WTC11 (cell line): Measurements from ENCODE around the gene EPHB6. TPM values are rescaled to one million over a fixed set of nuclear protein-coding genes. Genes with fewer than 3 reads are reported as not detected.

Experiments
- E2F1 ChIP-seq: sonication (generic); formaldehyde crosslinking; IDR thresholded peaks from 2 replicates; pipeline ENCODE4 v1.8.0; 2022; ENCODE audit warnings: mild to moderate bottlenecking, missing genetic modification reagents
- ERG ChIP-seq: fragments of 250-450 bp; sonication (Bioruptor Pico); IDR thresholded peaks from 2 replicates; pipeline ENCODE4 v1.8.0; 2021; ENCODE audit warnings: mild to moderate bottlenecking
- GABPB1 ChIP-seq: sonication (generic); formaldehyde crosslinking; IDR thresholded peaks from 2 replicates; pipeline ENCODE4 v1.8.1; 2023; ENCODE audit warnings: mild to moderate bottlenecking, missing genetic modification reagents
- GRHL2 ChIP-seq: fragments of 250-450 bp; sonication (Bioruptor Pico); IDR thresholded peaks from 2 replicates; pipeline ENCODE4 v1.8.0; 2022; ENCODE audit warnings: mild to moderate bottlenecking, moderate library complexity; ENCODE audit not compliant: insufficient replicate concordance, severe bottlenecking
- IRF1 ChIP-seq: sonication (generic); formaldehyde crosslinking; IDR thresholded peaks from 2 replicates; pipeline ENCODE4 v1.8.0; 2023; ENCODE audit warnings: missing genetic modification reagents
- JAZF1 ChIP-seq: fragments of 250-450 bp; sonication (Bioruptor Pico); IDR thresholded peaks from 2 replicates; pipeline ENCODE4 v1.9.0; 2021; ENCODE audit warnings: moderate library complexity, mild to moderate bottlenecking, inconsistent platforms
- JUN ChIP-seq: sonication (generic); formaldehyde crosslinking; IDR thresholded peaks from 2 replicates; pipeline ENCODE4 v1.8.0; 2023; ENCODE audit warnings: mild to moderate bottlenecking, missing genetic modification reagents
- RORB ChIP-seq: fragments of 250-450 bp; sonication (Bioruptor Pico); IDR thresholded peaks from 2 replicates; pipeline ENCODE4 v1.9.0; 2021; ENCODE audit warnings: mild to moderate bottlenecking
- ZNF425 ChIP-seq: fragments of 250-450 bp; sonication (Bioruptor Pico); conservative IDR thresholded peaks from 2 replicates; pipeline ENCODE4 v1.9.0; 2021; ENCODE audit warnings: mild to moderate bottlenecking
- ZSCAN18 ChIP-seq: fragments of 250-450 bp; sonication (Bioruptor Pico); IDR thresholded peaks from 2 replicates; pipeline ENCODE4 v2.1.2; 2022; ENCODE audit warnings: mild to moderate bottlenecking, moderate library complexity
- total RNA-seq: library from RNA; stranded (reverse); gene quantifications from 3 replicates; pipeline ENCODE4 v1.2.3, GENCODE V29; 2021
- TF ChIP-seq, protein P1 (sequence below): sonication (generic); formaldehyde crosslinking; IDR thresholded peaks from 2 replicates; pipeline ENCODE4 v1.8.0; 2022; ENCODE audit warnings: missing genetic modification reagents
- TF ChIP-seq, protein P2 (sequence below): fragments of 250-450 bp; sonication (Bioruptor Pico); IDR thresholded peaks from 2 replicates; pipeline ENCODE4 v1.9.0; 2021; ENCODE audit warnings: mild to moderate bottlenecking, borderline replicate concordance
- TF ChIP-seq, protein P3 (sequence below): sonication (generic); formaldehyde crosslinking; IDR thresholded peaks from 2 replicates; pipeline ENCODE4 v1.8.1; 2022; ENCODE audit warnings: mild to moderate bottlenecking, missing genetic modification reagents, moderate library complexity, borderline replicate concordance

EPHB6 gene
- total RNA-seq, 1 experiment from 2014 or later, result 15.1 TPM

- TF ChIP-seq ZSCAN18 (CRISPR knock-in tag), result no peak
- TF ChIP-seq IRF1 (CRISPR knock-in tag), result no peak
- TF ChIP-seq, protein P1, sequence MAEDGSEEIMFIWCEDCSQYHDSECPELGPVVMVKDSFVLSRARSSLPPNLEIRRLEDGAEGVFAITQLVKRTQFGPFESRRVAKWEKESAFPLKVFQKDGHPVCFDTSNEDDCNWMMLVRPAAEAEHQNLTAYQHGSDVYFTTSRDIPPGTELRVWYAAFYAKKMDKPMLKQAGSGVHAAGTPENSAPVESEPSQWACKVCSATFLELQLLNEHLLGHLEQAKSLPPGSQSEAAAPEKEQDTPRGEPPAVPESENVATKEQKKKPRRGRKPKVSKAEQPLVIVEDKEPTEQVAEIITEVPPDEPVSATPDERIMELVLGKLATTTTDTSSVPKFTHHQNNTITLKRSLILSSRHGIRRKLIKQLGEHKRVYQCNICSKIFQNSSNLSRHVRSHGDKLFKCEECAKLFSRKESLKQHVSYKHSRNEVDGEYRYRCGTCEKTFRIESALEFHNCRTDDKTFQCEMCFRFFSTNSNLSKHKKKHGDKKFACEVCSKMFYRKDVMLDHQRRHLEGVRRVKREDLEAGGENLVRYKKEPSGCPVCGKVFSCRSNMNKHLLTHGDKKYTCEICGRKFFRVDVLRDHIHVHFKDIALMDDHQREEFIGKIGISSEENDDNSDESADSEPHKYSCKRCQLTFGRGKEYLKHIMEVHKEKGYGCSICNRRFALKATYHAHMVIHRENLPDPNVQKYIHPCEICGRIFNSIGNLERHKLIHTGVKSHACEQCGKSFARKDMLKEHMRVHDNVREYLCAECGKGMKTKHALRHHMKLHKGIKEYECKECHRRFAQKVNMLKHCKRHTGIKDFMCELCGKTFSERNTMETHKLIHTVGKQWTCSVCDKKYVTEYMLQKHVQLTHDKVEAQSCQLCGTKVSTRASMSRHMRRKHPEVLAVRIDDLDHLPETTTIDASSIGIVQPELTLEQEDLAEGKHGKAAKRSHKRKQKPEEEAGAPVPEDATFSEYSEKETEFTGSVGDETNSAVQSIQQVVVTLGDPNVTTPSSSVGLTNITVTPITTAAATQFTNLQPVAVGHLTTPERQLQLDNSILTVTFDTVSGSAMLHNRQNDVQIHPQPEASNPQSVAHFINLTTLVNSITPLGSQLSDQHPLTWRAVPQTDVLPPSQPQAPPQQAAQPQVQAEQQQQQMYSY (CRISPR knock-in tag), result no peak
- no peak for TF ChIP-seq GRHL2 (CRISPR knock-in tag)
- no peak for TF ChIP-seq JAZF1 (CRISPR knock-in tag)
- TF ChIP-seq E2F1 (CRISPR knock-in tag), result no peak
- TF ChIP-seq, protein P2, sequence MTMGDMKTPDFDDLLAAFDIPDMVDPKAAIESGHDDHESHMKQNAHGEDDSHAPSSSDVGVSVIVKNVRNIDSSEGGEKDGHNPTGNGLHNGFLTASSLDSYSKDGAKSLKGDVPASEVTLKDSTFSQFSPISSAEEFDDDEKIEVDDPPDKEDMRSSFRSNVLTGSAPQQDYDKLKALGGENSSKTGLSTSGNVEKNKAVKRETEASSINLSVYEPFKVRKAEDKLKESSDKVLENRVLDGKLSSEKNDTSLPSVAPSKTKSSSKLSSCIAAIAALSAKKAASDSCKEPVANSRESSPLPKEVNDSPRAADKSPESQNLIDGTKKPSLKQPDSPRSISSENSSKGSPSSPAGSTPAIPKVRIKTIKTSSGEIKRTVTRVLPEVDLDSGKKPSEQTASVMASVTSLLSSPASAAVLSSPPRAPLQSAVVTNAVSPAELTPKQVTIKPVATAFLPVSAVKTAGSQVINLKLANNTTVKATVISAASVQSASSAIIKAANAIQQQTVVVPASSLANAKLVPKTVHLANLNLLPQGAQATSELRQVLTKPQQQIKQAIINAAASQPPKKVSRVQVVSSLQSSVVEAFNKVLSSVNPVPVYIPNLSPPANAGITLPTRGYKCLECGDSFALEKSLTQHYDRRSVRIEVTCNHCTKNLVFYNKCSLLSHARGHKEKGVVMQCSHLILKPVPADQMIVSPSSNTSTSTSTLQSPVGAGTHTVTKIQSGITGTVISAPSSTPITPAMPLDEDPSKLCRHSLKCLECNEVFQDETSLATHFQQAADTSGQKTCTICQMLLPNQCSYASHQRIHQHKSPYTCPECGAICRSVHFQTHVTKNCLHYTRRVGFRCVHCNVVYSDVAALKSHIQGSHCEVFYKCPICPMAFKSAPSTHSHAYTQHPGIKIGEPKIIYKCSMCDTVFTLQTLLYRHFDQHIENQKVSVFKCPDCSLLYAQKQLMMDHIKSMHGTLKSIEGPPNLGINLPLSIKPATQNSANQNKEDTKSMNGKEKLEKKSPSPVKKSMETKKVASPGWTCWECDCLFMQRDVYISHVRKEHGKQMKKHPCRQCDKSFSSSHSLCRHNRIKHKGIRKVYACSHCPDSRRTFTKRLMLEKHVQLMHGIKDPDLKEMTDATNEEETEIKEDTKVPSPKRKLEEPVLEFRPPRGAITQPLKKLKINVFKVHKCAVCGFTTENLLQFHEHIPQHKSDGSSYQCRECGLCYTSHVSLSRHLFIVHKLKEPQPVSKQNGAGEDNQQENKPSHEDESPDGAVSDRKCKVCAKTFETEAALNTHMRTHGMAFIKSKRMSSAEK (CRISPR knock-in tag), result no peak
- no peak for TF ChIP-seq GABPB1 (CRISPR knock-in tag)
- no peak for TF ChIP-seq JUN (CRISPR knock-in tag)
- TF ChIP-seq, protein P3, sequence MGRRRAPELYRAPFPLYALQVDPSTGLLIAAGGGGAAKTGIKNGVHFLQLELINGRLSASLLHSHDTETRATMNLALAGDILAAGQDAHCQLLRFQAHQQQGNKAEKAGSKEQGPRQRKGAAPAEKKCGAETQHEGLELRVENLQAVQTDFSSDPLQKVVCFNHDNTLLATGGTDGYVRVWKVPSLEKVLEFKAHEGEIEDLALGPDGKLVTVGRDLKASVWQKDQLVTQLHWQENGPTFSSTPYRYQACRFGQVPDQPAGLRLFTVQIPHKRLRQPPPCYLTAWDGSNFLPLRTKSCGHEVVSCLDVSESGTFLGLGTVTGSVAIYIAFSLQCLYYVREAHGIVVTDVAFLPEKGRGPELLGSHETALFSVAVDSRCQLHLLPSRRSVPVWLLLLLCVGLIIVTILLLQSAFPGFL (CRISPR knock-in tag), result no peak
- no peak for TF ChIP-seq ZNF425 (CRISPR knock-in tag)
- TF ChIP-seq ERG (CRISPR knock-in tag), result no peak
- no peak for TF ChIP-seq RORB (CRISPR knock-in tag)
- TF ChIP-seq, all 79 proteins: peak for 0
Observed at GRCh38 chr7:142910031-142910433, 55.2 kb downstream of the EPHB6 start (continued).
